Activated CD8-positive, alpha-beta T cell treated with anti-CD3 and anti-CD28 coated beads for 36 hours (primary cell): Measurements from ENCODE around the gene AVL9. TPM values are rescaled to one million over a fixed set of nuclear protein-coding genes. Genes with fewer than 3 reads are reported as not detected.
"Not testable (repeated sequence)": the region's sequence is repeated elsewhere in the genome, so short reads cannot be mapped to it uniquely, and the experiment has no call there.

Experiments
- ATAC-seq: fragments of 200-7000 bp; cut with Tn5 transposase; one replicate; pipeline ENCODE4 v1.10.0; 2021; ENCODE audit warnings: mild to moderate bottlenecking, moderate library complexity
- CTCF ChIA-PET: fragments of 350-600 bp; sonication (Branson Sonifier 250); formaldehyde crosslinking; loops from one replicate; lab custom pipeline; 2021; ENCODE audit warnings: antibody characterized with exemption; lab: Charles Lee
- POLR2A ChIA-PET: fragments of 350-600 bp; sonication (Branson Sonifier 250); formaldehyde crosslinking; loops from one replicate; lab custom pipeline; 2021; ENCODE audit warnings: antibody characterized with exemption; lab: Charles Lee
- DNase-seq: peaks from one replicate; pipeline ENCODE4 v3.0.0-alpha.2; 2020
- H3K27ac Mint-ChIP-seq: one replicate; pipeline ENCODE4 v1.8.0; 2021; ENCODE audit warnings: mild to moderate bottlenecking, mixed read lengths
- H3K27me3 Mint-ChIP-seq: one replicate; pipeline ENCODE4 v1.8.0; 2021; ENCODE audit warnings: mixed read lengths
- H3K36me3 Mint-ChIP-seq: one replicate; pipeline ENCODE4 v1.8.0; 2021; ENCODE audit warnings: low read depth, mixed read lengths
- H3K4me1 Mint-ChIP-seq: one replicate; pipeline ENCODE4 v1.8.0; 2021; ENCODE audit warnings: low read depth, mixed read lengths
- H3K4me3 Mint-ChIP-seq: one replicate; pipeline ENCODE4 v1.8.0; 2021; ENCODE audit warnings: mild to moderate bottlenecking, moderate library complexity, mixed read lengths
- H3K9me3 Mint-ChIP-seq: one replicate; pipeline ENCODE4 v1.8.0; 2021; ENCODE audit warnings: mixed read lengths
- CTCF ChIP-seq: fragments of 200-600 bp; IDR thresholded peaks from one replicate; pipeline ENCODE4 v1.8.0; 2022; ENCODE audit warnings: antibody characterized with exemption, mild to moderate bottlenecking
- intact Hi-C: fragments of 100-400 bp; cut with micrococcal nuclease; formaldehyde crosslinking; loops from one replicate; pipeline ENCODE4 v1.10.0; 2022
- total RNA-seq, 2 experiments: library from RNA; stranded (reverse); gene quantifications; one replicate each; pipeline ENCODE4 v1.2.3, GENCODE V29; 2021

Gene AVL9
- total RNA-seq, 2 experiments from 2014 or later: 54.0 to 63.5 TPM

- DNase-seq: peak; percentile 55
These were observed 93.4 kb downstream of the AVL9 start for GRCh38 chr7:32588657-32589056.

GRCh38 chr7:32591938-32592337 is 96.6 kb downstream of the AVL9 start:
- TF ChIP-seq CTCF: no peak
- DNase-seq (no peak), ATAC-seq (no peak)
- ChIA-PET CTCF (no interaction called here), POLR2A (interaction anchor here (0.6 kb wide), 1 partner anchor 68 kb away, joined by 3 read pairs; no protein-coding TSS in a partner anchor)
- intact Hi-C loops: no loop called here
- Mint-ChIP-seq H3K9me3 (no peaks in the 10 kb centered on the region), H3K4me1 (peaks cover 26% of the 10 kb centered on the region), H3K27ac (no peak overlapping the region), H3K36me3 (peaks cover 10% of the 10 kb centered on the region), H3K27me3 (no peaks in the 10 kb centered on the region), H3K4me3 (no peak overlapping the region)

More at GRCh38 chr7:32588657-32589056, 93.4 kb downstream of the AVL9 start:
- Mint-ChIP-seq H3K9me3 (no peaks in the 10 kb centered on the region), H3K27me3 (no peaks in the 10 kb centered on the region), H3K36me3 (peaks cover 26% of the 10 kb centered on the region), H3K27ac (peak overlapping the region; percentile 88), H3K4me1 (peaks cover 29% of the 10 kb centered on the region), H3K4me3 (peak overlapping the region; percentile 6)
- intact Hi-C loops: loop anchor here (2.0 kb wide), 1 partner anchor 98 kb away; the partner anchor contains the start of gene LSM5
- POLR2A ChIA-PET: interaction anchor here (0.9 kb wide), 1 partner anchor 99 kb away, joined by 3 read pairs; no protein-coding TSS in a partner anchor
- TF ChIP-seq CTCF: no peak
- peak; percentile 91 for ATAC-seq
- CTCF ChIA-PET: interaction anchor here (1.1 to 1.4 kb wide), 2 partner anchors 10 to 30 kb away, joined by 3 to 4 read pairs; no protein-coding TSS in a partner anchor

DNA sequence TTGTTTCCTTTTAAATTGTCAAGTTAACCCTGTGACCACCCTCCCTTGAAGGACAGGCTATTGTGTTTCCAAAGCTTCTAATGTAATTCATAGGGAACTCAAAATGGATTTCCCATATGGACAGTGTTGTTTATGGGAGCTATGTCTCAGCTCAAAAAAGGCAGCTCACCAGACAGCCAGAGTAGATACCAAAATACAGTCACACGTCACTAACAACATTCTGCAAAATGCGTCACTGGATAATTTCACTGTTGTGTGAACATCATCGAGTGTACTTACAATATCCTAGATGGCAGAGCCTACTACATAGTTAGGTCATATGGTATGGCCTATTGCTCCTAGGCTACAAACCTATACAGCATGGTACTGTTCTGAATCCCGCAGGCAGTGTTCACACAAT is 97.4 kb downstream of the AVL9 start:
- ChIA-PET CTCF (no interaction called here), POLR2A (no interaction called here)
- Mint-ChIP-seq H3K36me3 (peaks cover 8% of the 10 kb centered on the region), H3K4me3 (no peak overlapping the region), H3K27ac (no peak overlapping the region), H3K27me3 (no peaks in the 10 kb centered on the region), H3K9me3 (no peaks in the 10 kb centered on the region), H3K4me1 (peaks cover 19% of the 10 kb centered on the region)
- ATAC-seq: no peak
- TF ChIP-seq CTCF: no peak
- no peak for DNase-seq
- intact Hi-C loops: no loop called here

DNA sequence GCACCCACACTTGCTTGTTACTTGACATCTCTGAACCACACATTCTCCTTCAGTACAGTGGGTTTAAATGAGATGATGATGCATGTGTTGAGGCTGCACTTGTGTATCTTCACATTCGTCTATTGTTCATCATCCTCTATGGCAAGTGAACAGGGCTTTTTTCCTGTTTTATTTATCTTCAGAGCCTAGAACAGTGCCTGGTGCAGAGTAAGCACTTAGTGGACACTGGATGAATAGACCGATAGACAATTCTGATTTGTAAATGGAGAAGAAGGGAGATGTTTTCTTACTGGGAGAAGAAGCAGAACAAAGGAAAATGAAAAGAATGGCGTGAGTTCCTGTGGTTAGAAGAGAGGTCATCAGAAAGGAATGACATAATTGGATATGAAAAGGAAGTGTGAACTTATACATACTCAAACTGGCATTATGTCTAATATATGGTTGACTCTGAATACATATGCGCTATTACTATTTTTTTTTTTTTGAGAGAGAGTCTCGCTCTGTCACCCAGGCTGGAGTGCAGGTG is 99.7 kb downstream of the AVL9 start:
- Mint-ChIP-seq H3K36me3 (no peaks in the 10 kb centered on the region), H3K4me1 (no peaks in the 10 kb centered on the region), H3K4me3 (no peak overlapping the region), H3K27ac (no peak overlapping the region), H3K9me3 (peaks cover 4% of the 10 kb centered on the region), H3K27me3 (no peaks in the 10 kb centered on the region)
- no peak for TF ChIP-seq CTCF
- no peak for DNase-seq
- POLR2A ChIA-PET: no interaction called here
- ATAC-seq: no peak
- intact Hi-C loops: no loop called here
- CTCF ChIA-PET: no interaction called here

DNA sequence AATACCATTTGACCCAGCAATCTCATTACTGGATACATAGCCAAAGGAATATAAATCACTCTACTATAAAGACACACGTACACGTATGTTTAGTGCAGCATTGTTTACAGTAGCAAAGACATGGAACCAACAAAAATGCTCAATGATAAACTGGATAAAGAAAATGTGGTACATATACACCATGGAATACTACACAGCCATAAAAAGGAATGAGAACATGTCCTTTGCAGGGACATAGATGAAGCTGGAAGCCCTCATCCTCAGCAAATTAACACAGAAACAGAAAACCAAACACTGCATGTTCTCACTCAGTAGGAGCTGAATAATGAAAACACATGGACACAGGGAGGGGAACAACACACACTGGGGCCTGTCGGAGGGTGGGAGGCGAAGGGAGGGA is 105.9 kb downstream of the AVL9 start:
- ATAC-seq, intact Hi-C loops, CTCF ChIA-PET, H3K36me3 Mint-ChIP-seq, POLR2A ChIA-PET, H3K4me1 Mint-ChIP-seq, H3K27me3 Mint-ChIP-seq, H3K4me3 Mint-ChIP-seq, DNase-seq, H3K27ac Mint-ChIP-seq: not testable (repeated sequence)
- H3K9me3 Mint-ChIP-seq: peaks cover 21% of the 10 kb centered on the region
